ENCODE data around the gene FOXN1. TPM values are rescaled to one million over a fixed set of nuclear protein-coding genes. Genes with fewer than 3 reads are reported as not detected.

FOXN1 gene
- total RNA-seq, 2 donors from 2014 or later = 0.32 TPM; not detected in 1

DNA sequence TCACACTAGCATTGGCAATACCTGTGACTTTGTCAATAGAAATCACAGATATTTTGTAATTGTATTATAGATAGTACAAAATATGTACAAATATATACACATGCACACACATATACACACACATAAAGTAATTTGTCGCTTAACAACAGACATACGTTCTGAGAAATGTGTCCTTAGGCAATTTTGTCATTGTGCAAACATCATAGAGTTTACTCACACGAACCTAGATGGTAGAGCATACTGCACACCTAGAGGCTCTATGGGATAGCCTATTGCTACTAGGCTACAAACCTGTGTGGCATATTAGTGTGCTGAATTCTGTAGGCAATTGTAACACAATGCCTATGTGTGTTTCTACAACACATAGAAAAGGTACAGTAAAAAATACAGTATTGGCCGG lies 35.3 kb downstream of the FOXN1 start:
- TF ChIP-seq, protein P1, sequence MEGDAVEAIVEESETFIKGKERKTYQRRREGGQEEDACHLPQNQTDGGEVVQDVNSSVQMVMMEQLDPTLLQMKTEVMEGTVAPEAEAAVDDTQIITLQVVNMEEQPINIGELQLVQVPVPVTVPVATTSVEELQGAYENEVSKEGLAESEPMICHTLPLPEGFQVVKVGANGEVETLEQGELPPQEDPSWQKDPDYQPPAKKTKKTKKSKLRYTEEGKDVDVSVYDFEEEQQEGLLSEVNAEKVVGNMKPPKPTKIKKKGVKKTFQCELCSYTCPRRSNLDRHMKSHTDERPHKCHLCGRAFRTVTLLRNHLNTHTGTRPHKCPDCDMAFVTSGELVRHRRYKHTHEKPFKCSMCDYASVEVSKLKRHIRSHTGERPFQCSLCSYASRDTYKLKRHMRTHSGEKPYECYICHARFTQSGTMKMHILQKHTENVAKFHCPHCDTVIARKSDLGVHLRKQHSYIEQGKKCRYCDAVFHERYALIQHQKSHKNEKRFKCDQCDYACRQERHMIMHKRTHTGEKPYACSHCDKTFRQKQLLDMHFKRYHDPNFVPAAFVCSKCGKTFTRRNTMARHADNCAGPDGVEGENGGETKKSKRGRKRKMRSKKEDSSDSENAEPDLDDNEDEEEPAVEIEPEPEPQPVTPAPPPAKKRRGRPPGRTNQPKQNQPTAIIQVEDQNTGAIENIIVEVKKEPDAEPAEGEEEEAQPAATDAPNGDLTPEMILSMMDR (IDR thresholded peaks at IDR 0.05) = no peak
- DNase-seq = no peak
- H3K4me3 ChIP-seq = no peak overlapping the region
- H3K36me3 ChIP-seq = no peaks in the 10 kb centered on the region
- intact Hi-C loops (cut with DNase I) = loop anchor here (1.0 kb wide), 1 partner anchor 47 kb away; no protein-coding TSS in a partner anchor
- no peaks in the 10 kb centered on the region for H3K4me1 ChIP-seq
- no peak overlapping the region for H3K9ac ChIP-seq (ENCODE audit: low read depth in 2 of 2, low read length in 2 of 2)
- no peaks in the 10 kb centered on the region for H3K9me3 ChIP-seq
- no peaks in the 10 kb centered on the region for H3K27me3 ChIP-seq
- no peak overlapping the region for H3K27ac ChIP-seq

DNA sequence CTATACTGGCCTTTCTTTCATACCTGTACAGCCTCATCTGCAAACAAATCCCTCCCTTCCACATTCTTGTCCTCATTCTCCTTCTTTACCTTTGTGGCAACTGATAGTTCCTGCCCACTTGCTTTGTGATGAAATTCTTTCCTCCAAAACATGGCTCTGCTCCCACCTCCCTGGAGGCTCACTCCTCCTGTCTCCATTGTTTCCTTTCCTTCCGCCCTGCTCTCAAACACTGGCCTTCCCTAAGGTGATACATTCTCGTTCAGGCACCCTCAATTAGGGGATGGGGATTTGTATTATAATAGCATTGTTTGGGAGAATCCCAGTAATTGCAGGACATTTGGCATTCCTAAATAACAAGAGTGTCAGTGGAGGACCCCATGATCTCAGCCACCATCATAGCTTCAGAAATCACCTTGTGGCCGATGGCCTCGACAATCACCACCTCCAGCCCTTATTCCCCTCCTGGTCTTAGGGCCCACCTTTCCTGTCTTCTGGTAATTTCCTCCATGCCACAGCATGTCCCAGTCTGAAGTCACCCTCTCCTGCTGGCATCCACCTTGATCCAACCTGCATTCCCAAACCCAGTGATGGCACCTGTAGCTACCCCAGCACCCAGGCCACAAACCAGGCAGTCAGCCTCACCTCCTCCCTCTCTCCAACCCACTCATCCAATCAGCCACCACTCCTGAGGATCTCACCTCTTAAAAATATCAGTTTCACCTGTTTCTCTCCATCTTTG lies 38.4 kb downstream of the FOXN1 start:
- TF ChIP-seq, protein P1 (IDR thresholded peaks at IDR 0.05) = no peak
- H3K9me3 ChIP-seq = no peaks in the 10 kb centered on the region
- H3K27me3 ChIP-seq = no peaks in the 10 kb centered on the region
- H3K9ac ChIP-seq (ENCODE audit: low read depth in 2 of 2, low read length in 2 of 2) = no peak overlapping the region
- intact Hi-C loops (cut with DNase I) = no loop called here
- H3K27ac ChIP-seq = no peak overlapping the region
- H3K4me1 ChIP-seq = no peaks in the 10 kb centered on the region
- H3K36me3 ChIP-seq = no peaks in the 10 kb centered on the region
- no peak overlapping the region for H3K4me3 ChIP-seq
- DNase-seq = no peak

DNA sequence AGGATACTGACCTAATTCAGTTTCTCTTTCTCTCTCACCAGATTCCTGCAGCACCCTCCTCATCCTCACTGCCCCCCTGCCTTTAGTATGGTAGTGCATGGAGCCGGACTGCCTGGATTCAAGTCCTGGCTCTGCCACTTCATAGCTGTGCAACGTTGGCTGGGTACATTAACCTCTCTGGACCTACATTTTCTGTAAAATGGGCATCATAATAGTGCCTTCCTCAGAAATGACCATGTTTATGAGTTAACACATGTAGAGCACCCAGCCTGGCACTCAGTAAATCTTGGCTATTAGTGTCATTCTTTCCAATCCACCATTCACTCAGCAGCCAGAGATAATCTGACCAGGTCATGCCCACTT lies 39.0 kb downstream of the FOXN1 start:
- Histone ChIP-seq H3K36me3 (no peaks in the 10 kb centered on the region), H3K9ac (ENCODE audit: low read depth in 2 of 2, low read length in 2 of 2) (no peak overlapping the region), H3K9me3 (no peaks in the 10 kb centered on the region), H3K27ac (no peak overlapping the region), H3K27me3 (no peaks in the 10 kb centered on the region), H3K4me1 (no peaks in the 10 kb centered on the region), H3K4me3 (no peak overlapping the region)
- TF ChIP-seq, protein P1 (IDR thresholded peaks at IDR 0.05) = no peak
- intact Hi-C loops (cut with DNase I) = no loop called here
- DNase-seq = no peak

DNA sequence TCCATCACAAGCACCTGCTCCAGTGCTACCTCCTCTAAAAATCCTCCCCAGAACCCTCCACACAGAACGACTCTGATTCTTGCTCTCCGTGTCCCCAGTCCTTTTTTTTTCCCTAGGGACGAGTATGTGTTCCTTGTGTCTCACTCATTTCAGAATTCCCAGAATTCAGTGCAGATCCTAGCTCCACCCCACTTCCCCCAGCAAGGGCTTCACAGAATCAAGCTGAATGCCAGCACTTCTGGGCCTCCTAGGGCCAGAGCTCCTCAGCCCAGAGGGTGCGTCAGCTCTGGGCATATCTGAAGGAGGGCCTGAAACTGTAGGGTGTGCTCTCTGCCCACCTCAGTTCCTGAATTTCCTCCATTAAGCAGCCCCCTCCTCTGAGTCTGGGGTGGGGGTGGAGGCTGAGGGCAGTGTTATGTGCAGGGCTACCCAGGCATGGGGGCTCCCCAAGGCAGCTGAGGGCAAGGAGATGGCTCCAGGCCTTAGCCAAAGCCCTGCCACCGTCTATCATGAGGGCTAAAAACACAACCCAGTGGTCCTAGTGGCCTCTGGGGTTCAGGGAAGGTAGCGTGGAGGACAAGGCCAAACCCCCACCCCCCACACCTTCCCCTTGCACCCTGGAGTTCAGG lies 39.8 kb downstream of the FOXN1 start:
- Histone ChIP-seq H3K27me3 (no peaks in the 10 kb centered on the region), H3K36me3 (no peaks in the 10 kb centered on the region), H3K9me3 (no peaks in the 10 kb centered on the region), H3K27ac (no peak overlapping the region), H3K9ac (ENCODE audit: low read depth in 2 of 2, low read length in 2 of 2) (no peak overlapping the region), H3K4me3 (no peak overlapping the region), H3K4me1 (no peaks in the 10 kb centered on the region)
- intact Hi-C loops (cut with DNase I) = no loop called here
- DNase-seq = no peak
- TF ChIP-seq, protein P1 (IDR thresholded peaks at IDR 0.05) = no peak

DNA sequence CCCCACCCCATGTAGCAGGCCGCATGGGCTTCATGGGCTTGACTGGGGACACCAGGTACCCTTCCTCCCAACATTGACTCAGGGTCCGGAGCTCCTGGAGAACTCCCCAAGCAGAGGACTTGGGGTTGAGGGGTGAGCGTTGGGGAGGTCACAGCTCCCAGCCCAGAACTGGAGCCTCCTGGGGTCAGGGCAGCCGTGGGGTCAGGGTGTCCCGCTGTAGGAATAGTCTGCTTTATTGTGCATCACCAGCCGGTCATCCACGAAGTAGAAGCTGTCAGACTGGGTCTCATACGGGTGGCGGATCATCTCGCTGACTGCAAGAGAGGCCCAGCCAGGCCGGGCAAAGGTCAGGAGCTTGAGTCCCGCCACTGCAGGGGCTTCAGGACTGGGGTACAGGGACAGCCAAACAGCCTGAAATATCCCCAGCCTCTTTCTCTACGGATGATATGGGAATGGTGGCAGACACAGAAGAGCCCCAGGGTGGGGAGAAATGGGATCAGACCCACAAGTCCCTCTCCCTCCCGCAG lies 41.0 kb downstream of the FOXN1 start:
- no peak overlapping the region for H3K27ac ChIP-seq
- TF ChIP-seq, protein P1 (IDR thresholded peaks at IDR 0.05) = no peak
- no peaks in the 10 kb centered on the region for H3K27me3 ChIP-seq
- no peaks in the 10 kb centered on the region for H3K36me3 ChIP-seq
- no peaks in the 10 kb centered on the region for H3K4me1 ChIP-seq
- H3K4me3 ChIP-seq = no peak overlapping the region
- no peak overlapping the region for H3K9ac ChIP-seq (ENCODE audit: low read depth in 2 of 2, low read length in 2 of 2)
- no peak for DNase-seq
- intact Hi-C loops (cut with DNase I) = no loop called here
- H3K9me3 ChIP-seq = no peaks in the 10 kb centered on the region
